HEK293 (cell line): ENCODE data around the gene TTC4.

Experiments used
- CTCF ChIA-PET: fragments of 350-600 bp; formaldehyde crosslinking; extraction: SDS; loops from one replicate; lab custom pipeline; 2021; ENCODE audit warnings: antibody characterized with exemption; lab: Yijun Ruan, JAX
- POLR2A ChIA-PET: fragments of 300-600 bp; formaldehyde crosslinking; extraction: SDS; loops from one replicate; lab custom pipeline; 2020; ENCODE audit warnings: antibody characterized with exemption, inconsistent platforms; lab: Yijun Ruan, JAX
- H3K27ac ChIP-seq: fragments of 200-500 bp; sonication (Bioruptor generic); 2 replicates; pipeline ENCODE4 v1.5.1; 2014; ENCODE audit warnings: low read depth, low read length, control low read depth, inconsistent platforms; ENCODE audit errors: extremely low read depth
- H3K36me3 ChIP-seq, 2 experiments: fragments of 200-500 bp in 1 of 2; sonication (Bioruptor generic) in 1 of 2; 1 replicate in 1 of 2; 2 replicates in 1 of 2; pipeline ENCODE4 v1.5.1; 2014 to 2017; ENCODE audit warnings: inconsistent platforms in 2 of 2, low read length in 2 of 2; ENCODE audit not compliant: control insufficient read depth in 2 of 2, insufficient read depth in 1 of 2
- H3K4me1 ChIP-seq: fragments of 200-500 bp; sonication (Bioruptor generic); 2 replicates; pipeline ENCODE4 v1.5.1; 2014; ENCODE audit warnings: mild to moderate bottlenecking, low read length, inconsistent platforms; ENCODE audit not compliant: control insufficient read depth, insufficient read depth
- H3K4me3 ChIP-seq: 2 replicates; pipeline ENCODE4 v1.5.1; 2011; ENCODE audit warnings: low read depth, mild to moderate bottlenecking, control low read depth, low read length, moderate library complexity
- H3K9me3 ChIP-seq: fragments of 200-500 bp; sonication (Bioruptor generic); 2 replicates; pipeline ENCODE4 v1.5.1; 2014; ENCODE audit warnings: low read depth, low read length, inconsistent platforms; ENCODE audit not compliant: control insufficient read depth, insufficient read depth
- BCL11A ChIP-seq: fragments of 450-650 bp; formaldehyde crosslinking; IDR thresholded peaks from 2 replicates; pipeline ENCODE4 v1.5.1; 2016; ENCODE audit warnings: low read depth, missing biosample characterization, missing genetic modification characterization
- GFI1B ChIP-seq: fragments of 450-650 bp; formaldehyde crosslinking; IDR thresholded peaks from 2 replicates; pipeline ENCODE4 v1.5.1; 2016; ENCODE audit warnings: missing biosample characterization, missing genetic modification characterization
- GLIS2 ChIP-seq: fragments of 450-650 bp; formaldehyde crosslinking; IDR thresholded peaks from 2 replicates; pipeline ENCODE4 v1.5.1; 2016; ENCODE audit warnings: missing biosample characterization, missing genetic modification characterization
- IKZF3 ChIP-seq: fragments of 450-650 bp; IDR thresholded peaks from 2 replicates; pipeline ENCODE4 v1.5.0; 2018; ENCODE audit warnings: missing biosample characterization, mild to moderate bottlenecking, missing genetic modification characterization, moderate library complexity
- MZF1 ChIP-seq: fragments of 450-650 bp; formaldehyde crosslinking; IDR thresholded peaks from 2 replicates; pipeline ENCODE4 v1.5.1; 2017; ENCODE audit warnings: missing biosample characterization, missing genetic modification characterization, borderline replicate concordance
- OSR2 ChIP-seq: fragments of 450-650 bp; formaldehyde crosslinking; IDR thresholded peaks from 2 replicates; pipeline ENCODE4 v1.5.1; 2016; ENCODE audit warnings: missing biosample characterization, missing genetic modification characterization
- PATZ1 ChIP-seq: fragments of 450-650 bp; formaldehyde crosslinking; IDR thresholded peaks from 2 replicates; pipeline ENCODE4 v1.5.1; 2016; ENCODE audit warnings: missing biosample characterization, missing genetic modification characterization
- REST ChIP-seq: fragments of 450-650 bp; formaldehyde crosslinking; IDR thresholded peaks from 2 replicates; pipeline ENCODE4 v1.5.1; 2016; ENCODE audit warnings: missing biosample characterization, missing genetic modification characterization
- TSHZ1 ChIP-seq: fragments of 450-650 bp; formaldehyde crosslinking; IDR thresholded peaks from 2 replicates; pipeline ENCODE4 v1.5.1; 2016; ENCODE audit warnings: missing biosample characterization, missing genetic modification characterization, borderline replicate concordance
- ZBTB20 ChIP-seq: fragments of 450-650 bp; formaldehyde crosslinking; IDR thresholded peaks from 2 replicates; pipeline ENCODE4 v1.5.1; 2016; ENCODE audit warnings: missing biosample characterization, missing genetic modification characterization
- ZFP3 ChIP-seq: fragments of 450-650 bp; formaldehyde crosslinking; IDR thresholded peaks from 2 replicates; pipeline ENCODE4 v1.5.1; 2016; ENCODE audit warnings: low read depth, missing biosample characterization, missing genetic modification characterization
- ZNF248 ChIP-seq: fragments of 450-650 bp; formaldehyde crosslinking; IDR thresholded peaks from 2 replicates; pipeline ENCODE4 v1.5.1; 2017; ENCODE audit warnings: missing biosample characterization, missing genetic modification characterization
- ZNF335 ChIP-seq: fragments of 450-650 bp; formaldehyde crosslinking; conservative IDR thresholded peaks from 2 replicates; pipeline ENCODE4 v1.5.1; 2016; ENCODE audit warnings: missing biosample characterization, missing genetic modification characterization
- ZNF354C ChIP-seq: fragments of 450-650 bp; formaldehyde crosslinking; IDR thresholded peaks from 2 replicates; pipeline ENCODE4 v1.5.1; 2016; ENCODE audit warnings: missing biosample characterization, missing genetic modification characterization, low read depth, borderline replicate concordance
- ZNF404 ChIP-seq: fragments of 450-650 bp; formaldehyde crosslinking; IDR thresholded peaks from 2 replicates; pipeline ENCODE4 v1.5.1; 2017; ENCODE audit warnings: missing biosample characterization, missing genetic modification characterization
- ZNF449 ChIP-seq: fragments of 450-650 bp; formaldehyde crosslinking; IDR thresholded peaks from 2 replicates; pipeline ENCODE4 v1.5.1; 2017; ENCODE audit warnings: missing biosample characterization, mild to moderate bottlenecking, missing genetic modification characterization, moderate library complexity
- ZNF48 ChIP-seq: fragments of 450-650 bp; formaldehyde crosslinking; IDR thresholded peaks from 2 replicates; pipeline ENCODE4 v1.5.1; 2016; ENCODE audit warnings: missing biosample characterization, missing genetic modification characterization
- ZNF555 ChIP-seq: fragments of 450-650 bp; formaldehyde crosslinking; conservative IDR thresholded peaks from 2 replicates; pipeline ENCODE4 v1.5.1; 2017; ENCODE audit warnings: missing biosample characterization, mild to moderate bottlenecking, missing genetic modification characterization, inconsistent platforms
- ZNF561 ChIP-seq: fragments of 450-650 bp; IDR thresholded peaks from 2 replicates; pipeline ENCODE4 v1.5.1; 2018; ENCODE audit warnings: missing biosample characterization, missing genetic modification characterization, borderline replicate concordance
- ZNF677 ChIP-seq: fragments of 450-650 bp; IDR thresholded peaks from 2 replicates; pipeline ENCODE4 v1.5.0; 2018; ENCODE audit warnings: missing biosample characterization, mild to moderate bottlenecking, missing genetic modification characterization, moderate library complexity

Gene TTC4

GRCh38 chr1:54703471-54703870, 12.2 kb upstream of the TTC4 start:
- Histone ChIP-seq H3K27ac (no peak overlapping the region), H3K4me3 (no peak overlapping the region), H3K36me3 (no peaks in the 10 kb centered on the region), H3K9me3 (no peaks in the 10 kb centered on the region), H3K4me1 (no peaks in the 10 kb centered on the region)
- no peak for TF ChIP-seq GLIS2
- no peak for TF ChIP-seq MZF1 (tag by site-specific recombination)
- TF ChIP-seq TSHZ1, result no peak
- no peak for TF ChIP-seq GFI1B (tag by site-specific recombination)
- no peak for TF ChIP-seq OSR2 (tag by site-specific recombination)
- no peak for TF ChIP-seq ZBTB20
- TF ChIP-seq ZNF555, result no peak
- TF ChIP-seq ZNF48 (tag by site-specific recombination), result no peak
- no peak for TF ChIP-seq ZNF561 (tag by site-specific recombination)
- no peak for TF ChIP-seq ZNF449
- no peak for TF ChIP-seq ZFP3
- TF ChIP-seq ZNF354C, result no peak
- TF ChIP-seq ZNF248 (tag by site-specific recombination), result no peak
- no peak for TF ChIP-seq PATZ1 (tag by site-specific recombination)
- no peak for TF ChIP-seq ZNF677 (tag by site-specific recombination)
- no peak for TF ChIP-seq ZNF335 (tag by site-specific recombination)
- TF ChIP-seq ZNF404 (tag by site-specific recombination), result no peak
- no peak for TF ChIP-seq BCL11A
- ChIA-PET POLR2A (no interaction called here), CTCF (interaction anchor here (0.6 kb wide), 1 partner anchor 1866 kb away, joined by 5 read pairs; no protein-coding TSS in a partner anchor)

- peak; percentile 93 for TF ChIP-seq REST (tag by site-specific recombination)
- TF ChIP-seq IKZF3 (tag by site-specific recombination), result no peak
- TF ChIP-seq, all 188 proteins: peak for 1
- Histone ChIP-seq H3K27ac (no peak overlapping the region), H3K36me3 (no peaks in the 10 kb centered on the region), H3K4me1 (no peaks in the 10 kb centered on the region), H3K4me3 (no peak overlapping the region), H3K9me3 (no peaks in the 10 kb centered on the region)
- POLR2A ChIA-PET, result no interaction called here
- CTCF ChIA-PET, result interaction anchor here (0.5 to 1.4 kb wide), 2 partner anchors 33 to 103 kb away, joined by 4 read pairs; no protein-coding TSS in a partner anchor
Observed at GRCh38 chr1:54705153-54705552, 10.5 kb upstream of the TTC4 start.
